AG09309 (cell line): ENCODE data around the gene NPBWR2.

Experiments used
- DNase-seq: peaks from one replicate; pipeline ENCODE4 v3.0.0-alpha.2; 2010; ENCODE audit warnings: low read depth
- H3K4me3 ChIP-seq: 2 replicates; pipeline ENCODE4 v1.5.1; 2011; ENCODE audit warnings: mild to moderate bottlenecking, low read depth, low read length, moderate library complexity; ENCODE audit not compliant: control insufficient read depth
- TF ChIP-seq, protein P1 (sequence below): IDR thresholded peaks from 2 replicates; pipeline ENCODE4 v1.5.1; 2011; ENCODE audit warnings: mild to moderate bottlenecking, low read depth, low read length, inconsistent platforms; ENCODE audit not compliant: insufficient read depth, control insufficient read depth; ENCODE audit errors: missing control alignments

Gene NPBWR2, protein sequence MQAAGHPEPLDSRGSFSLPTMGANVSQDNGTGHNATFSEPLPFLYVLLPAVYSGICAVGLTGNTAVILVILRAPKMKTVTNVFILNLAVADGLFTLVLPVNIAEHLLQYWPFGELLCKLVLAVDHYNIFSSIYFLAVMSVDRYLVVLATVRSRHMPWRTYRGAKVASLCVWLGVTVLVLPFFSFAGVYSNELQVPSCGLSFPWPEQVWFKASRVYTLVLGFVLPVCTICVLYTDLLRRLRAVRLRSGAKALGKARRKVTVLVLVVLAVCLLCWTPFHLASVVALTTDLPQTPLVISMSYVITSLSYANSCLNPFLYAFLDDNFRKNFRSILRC

DNA sequence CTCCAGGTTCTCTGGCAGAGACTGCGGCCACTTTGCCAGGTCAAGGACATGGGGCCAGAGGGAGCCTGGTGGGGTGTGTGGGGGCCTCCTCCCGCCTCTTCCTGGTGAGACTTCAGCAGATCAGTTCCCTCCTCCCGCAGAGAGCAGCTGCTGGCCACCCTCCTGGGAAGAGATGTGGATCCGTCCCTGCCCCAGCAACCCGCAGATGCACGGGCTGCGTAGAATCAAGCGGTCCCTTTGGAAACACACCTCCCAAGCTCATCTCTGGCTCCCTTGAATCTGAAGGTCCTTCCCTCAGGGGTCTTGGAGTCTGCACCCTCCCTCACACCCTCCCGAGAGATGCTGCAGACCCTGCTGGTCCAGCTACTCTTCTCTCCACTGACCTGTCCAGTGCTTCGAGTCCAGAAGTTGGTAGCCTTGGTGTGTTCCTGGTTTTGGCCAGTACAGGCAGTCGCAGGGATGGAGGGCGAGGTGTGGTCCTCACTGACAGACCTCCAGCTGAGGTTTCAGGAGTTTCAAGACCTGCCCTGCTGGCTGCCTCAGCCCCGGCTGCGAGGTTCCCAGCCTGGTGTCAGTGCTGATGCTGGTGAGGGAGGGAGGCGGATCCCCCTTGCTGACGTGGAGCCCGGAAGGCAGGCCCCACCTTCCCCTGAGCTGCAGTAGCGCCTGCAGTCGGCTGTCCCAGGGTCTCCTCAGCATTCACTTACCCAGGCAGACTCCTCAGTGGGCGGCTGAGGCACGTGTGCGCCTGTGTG, at the start of gene NPBWR2:
Gene NPBWR2 (minus strand): TSS at position 585 of the 755 bp plus-strand sequence. CDS start 734 bp downstream, outside the sequence.
- TF ChIP-seq, protein P1, sequence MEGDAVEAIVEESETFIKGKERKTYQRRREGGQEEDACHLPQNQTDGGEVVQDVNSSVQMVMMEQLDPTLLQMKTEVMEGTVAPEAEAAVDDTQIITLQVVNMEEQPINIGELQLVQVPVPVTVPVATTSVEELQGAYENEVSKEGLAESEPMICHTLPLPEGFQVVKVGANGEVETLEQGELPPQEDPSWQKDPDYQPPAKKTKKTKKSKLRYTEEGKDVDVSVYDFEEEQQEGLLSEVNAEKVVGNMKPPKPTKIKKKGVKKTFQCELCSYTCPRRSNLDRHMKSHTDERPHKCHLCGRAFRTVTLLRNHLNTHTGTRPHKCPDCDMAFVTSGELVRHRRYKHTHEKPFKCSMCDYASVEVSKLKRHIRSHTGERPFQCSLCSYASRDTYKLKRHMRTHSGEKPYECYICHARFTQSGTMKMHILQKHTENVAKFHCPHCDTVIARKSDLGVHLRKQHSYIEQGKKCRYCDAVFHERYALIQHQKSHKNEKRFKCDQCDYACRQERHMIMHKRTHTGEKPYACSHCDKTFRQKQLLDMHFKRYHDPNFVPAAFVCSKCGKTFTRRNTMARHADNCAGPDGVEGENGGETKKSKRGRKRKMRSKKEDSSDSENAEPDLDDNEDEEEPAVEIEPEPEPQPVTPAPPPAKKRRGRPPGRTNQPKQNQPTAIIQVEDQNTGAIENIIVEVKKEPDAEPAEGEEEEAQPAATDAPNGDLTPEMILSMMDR: no peak
- no peak within 1 kb of the TSS for H3K4me3 ChIP-seq
- DNase-seq: no peak

DNA sequence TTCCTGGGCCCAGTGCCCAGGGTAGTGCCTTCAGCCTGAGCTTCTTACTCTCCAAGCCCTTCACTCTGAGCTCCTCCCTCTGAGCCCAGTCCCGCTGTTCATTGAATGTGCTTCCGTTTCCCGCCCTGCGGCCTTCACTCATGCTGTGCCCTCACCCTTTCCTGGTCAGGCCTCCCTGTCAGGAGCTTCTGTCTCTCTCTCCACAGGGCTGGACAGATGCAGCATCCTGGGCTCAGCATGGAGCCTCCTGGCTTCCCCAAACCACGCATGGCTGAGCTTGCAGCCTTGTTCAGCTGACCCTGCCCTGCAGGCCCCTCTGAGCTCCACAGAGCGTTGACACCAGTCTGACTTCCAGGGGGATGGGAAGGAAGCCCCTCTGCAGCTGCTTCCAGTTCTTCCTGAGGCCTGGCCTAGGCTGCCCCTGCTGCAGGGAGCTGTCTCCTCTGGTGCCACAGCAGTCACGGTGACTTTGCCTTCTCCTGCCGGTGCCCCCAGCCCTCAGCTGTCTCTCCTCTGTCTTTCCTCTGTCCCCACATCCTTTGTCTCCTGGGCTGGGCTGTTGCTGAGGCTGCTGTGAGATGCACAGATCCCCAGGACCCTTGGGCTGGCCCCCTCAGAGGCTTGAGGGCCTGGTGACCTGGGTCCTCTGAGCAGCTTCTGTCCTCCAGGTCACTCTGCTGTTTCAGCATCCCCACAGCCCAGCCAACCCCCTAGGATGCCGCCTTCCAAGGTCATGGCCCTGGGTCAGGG, 48.9 kb upstream of the NPBWR2 start:
- no peak for DNase-seq
- TF ChIP-seq, protein P1: no peak
- H3K4me3 ChIP-seq: no peak overlapping the region

DNA sequence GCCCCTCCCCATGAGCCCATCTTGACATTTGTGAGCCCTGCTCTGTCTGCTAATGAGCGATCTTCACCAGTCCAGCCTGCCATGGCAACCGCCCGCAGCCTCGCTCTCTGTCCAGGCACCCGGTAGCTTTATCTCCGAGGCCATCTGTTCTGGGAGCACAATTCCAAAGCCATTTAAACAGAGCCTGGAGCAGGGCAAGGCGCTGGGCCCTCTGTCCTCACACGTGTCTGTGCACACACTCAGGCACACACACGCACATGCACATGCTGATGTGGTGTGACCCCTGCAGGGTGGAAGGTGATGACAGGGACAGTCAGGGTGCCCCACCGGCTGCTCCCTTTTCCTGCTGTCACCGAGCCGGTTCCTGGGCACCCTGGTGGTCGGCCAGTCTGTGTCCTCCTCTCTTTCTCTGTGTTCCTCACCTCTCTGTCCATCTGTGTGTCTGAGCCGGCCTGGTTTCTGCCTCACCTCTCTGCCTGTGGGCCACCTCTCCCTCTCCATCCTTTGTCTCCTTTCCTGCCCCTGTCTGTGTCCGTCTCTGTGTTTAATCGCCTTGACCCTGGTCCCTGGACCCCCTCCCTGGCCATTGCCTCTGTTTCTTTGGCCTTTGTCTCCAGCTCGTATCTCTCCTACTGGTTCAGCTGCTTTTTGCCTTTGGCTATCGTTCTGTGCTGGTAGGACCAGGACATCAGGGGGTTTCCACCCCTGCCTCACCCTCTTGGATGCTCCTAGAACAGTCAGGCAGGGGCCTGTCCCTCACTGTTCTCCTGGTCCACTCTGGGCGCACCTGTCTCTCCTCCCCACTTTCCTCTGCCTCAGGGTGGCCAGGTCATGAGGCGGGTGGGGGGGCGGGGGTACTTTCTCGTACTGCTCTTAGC, 48.1 kb upstream of the NPBWR2 start:
- no peak for DNase-seq
- H3K4me3 ChIP-seq: no peak overlapping the region
- TF ChIP-seq, protein P1: no peak

DNA sequence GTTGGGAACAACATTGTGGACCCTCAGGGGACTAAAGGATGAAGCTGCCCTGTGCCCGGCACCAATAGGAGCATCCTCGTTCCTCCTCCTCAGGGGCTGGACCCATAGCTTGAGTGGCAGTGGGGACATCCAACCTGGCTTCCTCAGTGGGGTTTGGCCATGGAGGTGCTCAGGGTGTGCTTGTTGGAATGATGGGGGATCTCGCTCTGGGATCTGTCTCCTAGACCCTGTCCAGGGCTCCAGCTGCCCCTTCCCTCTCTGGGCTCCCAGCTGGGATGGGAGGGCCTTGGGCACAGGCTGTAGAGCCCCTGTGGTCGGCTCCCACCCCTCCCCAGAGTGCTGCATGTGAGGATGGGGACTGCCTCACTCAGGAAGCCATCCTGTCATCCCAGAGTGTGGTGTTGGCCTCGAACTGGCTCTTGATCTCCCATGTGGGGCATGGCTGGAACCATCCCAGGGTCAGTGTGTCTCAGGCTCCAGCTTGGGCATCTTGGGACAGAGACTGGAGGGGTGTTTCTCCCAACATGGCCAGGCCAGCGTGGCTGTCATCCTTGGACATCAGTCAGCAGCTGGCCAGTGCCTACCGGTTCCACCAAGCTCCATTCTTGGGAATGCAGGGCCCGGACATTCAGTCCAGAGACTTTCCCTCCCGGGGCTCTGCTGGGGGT, 47.4 kb upstream of the NPBWR2 start:
- TF ChIP-seq, protein P1: no peak
- no peak overlapping the region for H3K4me3 ChIP-seq
- DNase-seq: no peak

DNA sequence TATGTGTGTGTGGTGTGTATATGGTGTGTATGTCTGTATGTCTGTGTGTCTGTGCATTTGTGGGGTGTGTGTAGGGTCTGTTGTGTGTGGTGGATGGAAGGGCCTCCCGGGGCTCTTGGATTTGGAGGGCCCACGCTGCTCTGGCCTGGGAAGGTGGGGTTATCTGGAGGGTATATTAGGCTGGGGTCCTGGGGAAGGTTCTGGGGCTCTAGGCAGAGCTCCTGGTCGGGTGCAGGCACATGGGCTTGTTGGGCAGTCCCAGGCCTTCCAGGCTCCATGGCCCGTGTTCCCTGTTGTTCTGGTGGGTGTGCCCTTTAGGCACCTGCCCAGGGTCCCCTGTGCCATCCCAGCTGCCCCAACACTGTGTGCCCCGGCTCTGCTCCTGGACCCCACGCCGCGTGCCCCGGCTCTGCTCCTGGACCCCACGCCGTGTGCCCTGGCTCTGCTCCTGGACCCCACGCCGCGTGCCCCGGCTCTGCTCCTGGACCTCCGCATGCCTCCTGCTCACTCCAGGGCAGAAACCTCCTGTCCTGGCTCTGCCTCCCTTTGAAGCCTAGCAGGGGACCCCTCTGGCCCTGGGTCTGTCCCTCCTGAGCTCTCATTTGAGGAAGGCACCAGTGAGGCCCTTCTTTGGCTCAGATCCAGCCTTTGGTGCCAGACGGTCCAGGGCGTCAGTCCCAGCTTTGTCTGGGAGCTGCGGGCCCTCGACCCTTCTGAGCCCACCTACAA, 46.7 kb upstream of the NPBWR2 start:
- TF ChIP-seq, protein P1: no peak
- H3K4me3 ChIP-seq: no peak overlapping the region
- DNase-seq: no peak
